NCI-H1048 (cell line): ENCODE measurements around the gene EXD1.
"Not testable (repeated sequence)": the region's sequence is repeated elsewhere in the genome, so short reads cannot be mapped to it uniquely, and the experiment has no call there.

Source experiments
- DNase-seq: peaks from one replicate; lab custom pipeline; 2025; lab: John Stamatoyannopoulos, UW

EXD1 gene

DNA sequence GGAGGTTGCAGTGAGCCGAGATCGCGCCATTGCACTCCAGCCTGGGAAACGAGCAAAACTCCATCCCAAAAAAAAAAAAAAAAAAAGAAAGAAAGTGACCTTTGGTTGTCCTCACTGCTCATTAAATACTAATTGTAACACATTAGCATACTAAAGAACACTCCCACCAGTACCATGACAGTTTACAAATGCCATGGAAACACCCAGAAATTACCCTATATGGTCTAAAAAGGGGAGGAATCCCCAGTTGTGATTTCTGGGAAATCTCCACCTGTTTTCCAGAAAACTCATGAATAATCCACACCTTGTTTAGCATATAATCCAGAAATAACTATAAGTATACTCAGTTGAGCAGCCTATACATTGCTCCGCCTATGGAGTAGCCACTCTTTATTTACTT is 90.9 kb downstream of the EXD1 start:
- no peak for DNase-seq

GRCh38 chr15:41139112-41139511 is 91.4 kb downstream of the EXD1 start:
- DNase-seq = not testable (repeated sequence)

DNA sequence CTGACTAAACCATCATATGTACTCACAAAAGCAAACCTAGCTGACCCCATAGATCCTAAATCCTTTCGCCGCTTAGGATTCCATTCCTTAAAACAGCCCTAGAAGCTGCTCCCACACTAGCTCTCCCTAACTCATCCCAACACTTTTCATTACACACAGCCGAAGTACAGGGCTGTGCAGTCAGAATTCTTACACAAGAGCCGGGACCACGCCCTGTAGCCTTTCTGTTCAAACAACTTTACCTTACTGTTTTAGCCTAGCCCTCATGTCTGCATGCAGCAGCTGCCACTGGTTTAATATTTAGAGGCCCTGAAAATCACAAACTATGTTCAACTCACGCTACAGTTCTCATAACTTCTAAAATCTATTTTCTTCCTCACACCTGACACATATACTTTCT is 95.0 kb downstream of the EXD1 start:
- not testable (repeated sequence) for DNase-seq

DNA sequence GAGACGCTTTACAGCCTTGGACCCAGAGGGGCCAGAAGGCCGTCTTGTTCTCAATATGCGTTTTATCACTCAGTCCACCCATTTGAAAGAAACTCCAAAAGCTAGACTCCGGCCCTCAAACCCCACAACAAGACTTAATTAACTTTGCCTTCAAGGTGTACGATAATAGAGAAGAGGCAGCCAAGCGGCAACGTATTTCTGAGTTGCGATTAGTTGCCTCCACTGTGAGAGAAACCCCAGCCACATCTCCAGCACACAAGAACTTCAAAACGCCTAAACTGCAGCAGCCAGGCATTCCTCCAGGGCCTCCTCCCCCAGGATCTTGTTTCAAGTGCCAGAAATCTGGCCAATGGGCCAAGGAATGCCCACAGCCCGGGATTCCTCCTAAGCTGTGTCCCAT is 97.1 kb downstream of the EXD1 start:
- no peak for DNase-seq
